HG03520 (cell line): Measurements from ENCODE around the gene PAPPA.

Source experiments
- ATAC-seq: cut with Tn5 transposase; IDR thresholded peaks from one replicate; pipeline ENCODE4 v1.9.1; 2021; ENCODE audit warnings: mild to moderate bottlenecking, moderate library complexity; ENCODE audit not compliant: unreplicated experiment

PAPPA gene

DNA sequence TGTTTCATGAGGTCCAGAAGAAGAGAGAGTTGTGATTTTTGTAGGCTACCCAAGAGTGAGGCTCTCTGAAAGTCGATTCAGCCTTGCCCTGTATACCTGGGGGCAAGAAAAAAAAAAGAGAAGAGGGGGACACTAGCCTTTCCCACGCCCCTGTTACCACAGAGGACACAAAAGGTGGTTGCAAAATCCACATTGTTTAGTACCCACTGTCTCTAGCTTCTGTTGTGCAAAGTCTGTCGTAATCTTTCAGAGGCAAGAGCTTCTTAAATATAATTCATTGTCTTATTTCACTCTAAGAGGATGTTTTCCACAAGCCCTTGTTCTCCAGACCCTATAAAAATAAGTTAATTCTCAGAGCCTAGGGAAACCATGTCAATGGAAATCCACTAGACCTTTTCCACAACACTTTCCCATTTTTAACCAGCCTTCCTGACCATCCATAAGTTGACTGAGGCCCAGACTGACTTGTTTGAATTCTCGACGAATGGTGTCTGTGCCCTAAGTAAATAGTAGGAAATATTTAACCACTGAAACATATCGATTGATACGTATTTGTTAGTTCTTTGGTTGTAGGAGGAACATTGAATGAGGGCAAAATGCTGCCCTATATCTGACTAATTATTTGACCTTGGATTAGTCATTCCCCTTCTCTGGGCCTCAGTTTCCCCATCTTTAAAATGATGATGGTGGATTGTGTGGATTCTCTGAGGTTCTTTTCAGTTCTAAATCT is 182.7 kb downstream of the PAPPA start:
- no peak for ATAC-seq

DNA sequence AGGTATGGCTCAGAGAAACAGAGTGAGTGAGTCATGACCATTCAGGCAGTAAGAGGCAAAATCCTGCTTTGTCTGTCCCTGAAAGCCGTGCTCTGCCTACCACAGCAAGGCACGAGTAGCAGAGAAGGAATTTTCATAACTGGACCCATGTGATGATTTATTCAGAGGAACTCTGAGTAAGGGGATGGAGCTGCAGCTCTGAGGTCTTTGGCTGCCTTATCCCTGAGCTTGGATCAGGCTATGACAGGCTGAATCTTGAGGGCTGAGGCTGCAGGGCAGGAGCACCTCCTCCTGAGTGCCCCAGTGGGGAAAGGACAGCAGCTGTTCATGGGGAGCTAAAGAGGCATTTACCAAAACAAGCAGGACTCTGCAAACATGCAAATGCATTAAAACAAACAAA is 183.4 kb downstream of the PAPPA start:
- ATAC-seq, result no peak

DNA sequence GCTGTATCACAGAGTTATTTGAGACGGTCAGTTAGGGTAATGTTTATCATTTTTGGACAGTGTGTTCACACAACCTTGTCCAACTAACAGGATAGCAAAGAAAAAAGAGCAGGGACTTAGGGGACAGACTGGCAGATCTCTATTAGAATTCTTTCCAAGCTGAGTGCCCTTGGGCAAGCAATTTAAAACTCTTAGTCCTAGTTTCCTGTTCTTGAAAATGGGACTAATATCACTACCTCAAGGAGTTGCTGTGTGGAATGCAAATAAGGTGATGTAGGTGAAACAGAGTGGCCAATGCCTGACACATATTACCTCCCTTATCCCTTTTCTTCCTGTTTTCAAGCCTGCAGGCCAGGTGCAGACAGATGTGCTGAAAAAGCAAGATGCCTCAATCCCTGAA is 186.7 kb downstream of the PAPPA start:
- no peak for ATAC-seq

DNA sequence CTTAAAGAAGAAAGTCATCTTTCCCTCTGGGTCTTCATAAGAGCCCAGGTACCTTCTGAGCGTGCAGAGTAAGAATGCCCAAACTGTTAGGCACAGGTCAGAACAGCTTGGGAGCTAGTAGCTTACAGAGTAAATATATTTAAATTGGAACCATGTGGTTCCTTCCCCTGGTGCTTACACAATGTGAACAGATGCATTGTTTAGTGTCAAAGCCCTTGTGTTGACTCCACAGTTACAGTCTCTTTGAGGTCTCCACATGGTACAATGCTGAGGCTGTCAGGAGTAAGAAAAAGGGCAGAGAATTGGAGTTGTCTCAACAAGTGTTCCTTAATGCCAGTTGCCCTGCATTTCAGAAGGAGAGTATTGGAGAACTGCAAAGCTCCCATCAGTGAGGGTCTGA is 188.5 kb downstream of the PAPPA start:
- no peak for ATAC-seq

DNA sequence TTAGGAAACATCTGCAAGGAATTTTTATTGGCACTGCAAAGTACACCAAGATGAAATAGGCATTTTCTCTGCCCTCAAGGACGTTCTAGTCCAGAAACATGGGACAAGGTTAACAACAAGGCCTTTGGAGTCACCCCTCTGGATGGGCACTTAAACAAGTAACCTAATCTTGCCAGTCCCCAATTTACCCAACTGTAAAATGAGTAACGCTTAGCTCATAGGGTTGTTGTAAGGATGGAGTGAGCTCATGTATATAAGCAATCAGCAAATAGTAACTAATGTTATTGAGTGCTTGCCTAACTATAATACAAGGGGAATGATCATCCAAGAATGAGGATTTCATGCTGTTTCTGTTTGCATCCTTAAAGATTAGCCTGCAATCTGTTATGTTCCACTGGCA is 189.3 kb downstream of the PAPPA start:
- no peak for ATAC-seq

DNA sequence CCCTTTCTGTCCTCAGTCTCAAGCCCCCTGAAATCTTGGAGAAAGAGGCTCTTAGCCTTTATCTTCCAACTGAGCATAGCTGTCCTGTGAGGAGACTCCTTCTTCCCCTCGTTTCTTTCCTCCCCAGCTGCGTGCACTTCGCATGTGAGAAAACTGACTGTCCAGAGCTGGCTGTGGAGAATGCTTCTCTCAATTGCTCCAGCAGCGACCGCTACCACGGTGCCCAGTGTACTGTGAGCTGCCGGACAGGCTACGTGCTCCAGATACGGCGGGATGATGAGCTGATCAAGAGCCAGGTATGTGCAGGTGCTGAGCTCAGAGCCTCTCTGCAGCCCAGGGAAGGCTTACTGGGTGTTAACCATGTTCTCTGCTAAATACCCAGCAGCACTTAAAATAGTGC is 190.8 kb downstream of the PAPPA start:
- no peak for ATAC-seq

DNA sequence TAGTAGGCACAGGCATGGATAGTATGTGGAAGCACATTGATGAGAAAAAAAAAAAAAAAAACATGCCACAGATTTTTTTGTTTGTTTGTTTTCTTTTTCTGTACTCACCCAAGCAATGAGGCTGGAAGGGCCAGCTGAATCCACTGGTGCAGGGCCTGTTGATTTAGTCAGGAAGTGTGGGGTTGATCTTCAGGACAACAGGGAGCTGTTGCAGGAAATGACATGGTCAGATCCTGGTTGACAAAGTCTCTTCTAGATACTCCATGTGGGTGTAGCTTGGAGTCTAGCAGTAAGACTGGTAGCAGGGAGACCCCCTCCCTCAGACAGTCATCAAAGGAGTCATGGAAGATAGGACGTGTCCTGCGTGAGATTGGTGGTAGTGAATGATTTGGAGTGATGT is 191.8 kb downstream of the PAPPA start:
- no peak for ATAC-seq

DNA sequence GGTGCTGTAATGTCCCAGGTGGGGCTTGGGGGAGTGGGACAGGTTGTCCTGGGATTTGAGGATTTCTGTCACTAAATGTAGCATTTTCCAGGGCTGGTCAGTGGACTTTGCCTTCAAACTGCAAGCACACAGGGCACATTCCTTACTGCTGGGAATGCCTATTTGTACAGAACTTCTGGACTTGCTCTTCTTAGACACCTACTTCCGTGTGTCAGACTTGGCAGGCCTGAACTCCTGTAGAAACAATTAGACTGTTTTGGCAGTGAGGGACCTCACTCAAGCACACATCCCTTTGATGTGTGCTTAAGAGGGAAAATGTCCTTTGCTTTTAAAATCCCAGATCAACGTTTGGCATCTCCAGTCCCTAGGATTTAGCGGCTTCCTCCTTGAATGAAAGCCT is 192.2 kb downstream of the PAPPA start:
- ATAC-seq, result no peak

DNA sequence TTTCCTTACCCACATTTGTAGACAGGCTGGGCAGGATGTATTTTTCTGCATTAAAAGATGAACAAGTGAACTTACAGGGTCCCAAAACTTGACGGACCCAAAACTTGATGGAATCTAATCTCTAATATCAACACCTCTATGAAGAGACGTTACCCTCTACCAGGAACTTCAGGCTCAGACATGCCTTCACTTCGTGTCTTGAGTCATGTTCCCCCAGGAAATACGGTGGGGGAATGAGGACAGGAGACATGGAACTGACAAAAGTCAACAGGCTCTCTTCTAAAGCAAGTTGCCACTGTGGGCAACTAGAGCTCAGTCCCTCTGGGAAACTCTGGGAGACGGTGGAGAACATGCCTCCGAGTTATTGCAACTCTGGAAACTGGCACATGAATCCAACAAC is 196.1 kb downstream of the PAPPA start:
- no peak for ATAC-seq

DNA sequence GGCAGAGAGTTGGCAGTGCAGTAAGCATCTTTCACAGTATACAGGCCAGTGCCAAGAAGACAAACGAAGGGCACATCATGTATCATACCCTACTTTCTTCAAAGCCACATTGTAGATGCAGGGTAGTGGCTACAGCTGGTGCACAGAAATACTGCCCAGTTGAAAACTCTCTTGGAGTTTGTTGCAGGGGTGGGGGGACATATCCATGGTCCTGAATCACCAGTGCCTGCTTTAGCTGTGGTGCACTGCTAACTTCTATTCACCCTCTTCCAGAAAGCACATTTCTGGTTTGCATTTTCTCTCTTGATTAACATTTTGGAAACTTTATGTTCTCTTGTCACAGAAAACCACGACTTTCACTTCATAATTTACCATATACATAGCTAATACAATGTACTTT is 196.6 kb downstream of the PAPPA start:
- ATAC-seq, result no peak

DNA sequence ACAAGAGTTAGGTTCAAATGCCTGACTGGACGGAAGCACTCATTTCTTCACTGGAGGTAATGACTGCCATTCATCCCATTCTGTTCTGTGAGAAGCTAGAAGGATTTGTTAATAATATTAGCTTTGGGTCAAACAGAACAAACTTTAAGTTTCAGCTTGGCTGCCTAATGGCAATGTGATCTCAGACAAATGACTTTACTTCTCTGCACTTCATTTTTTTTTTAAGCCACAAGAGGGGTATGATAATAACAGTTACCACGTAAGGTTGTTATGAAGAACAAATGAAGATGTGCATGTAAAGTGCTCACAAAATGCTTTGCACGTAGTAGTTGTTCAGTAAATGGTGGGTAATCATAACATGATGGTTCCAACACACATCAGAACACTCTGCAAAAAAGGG is 199.4 kb downstream of the PAPPA start:
- ATAC-seq, result no peak

DNA sequence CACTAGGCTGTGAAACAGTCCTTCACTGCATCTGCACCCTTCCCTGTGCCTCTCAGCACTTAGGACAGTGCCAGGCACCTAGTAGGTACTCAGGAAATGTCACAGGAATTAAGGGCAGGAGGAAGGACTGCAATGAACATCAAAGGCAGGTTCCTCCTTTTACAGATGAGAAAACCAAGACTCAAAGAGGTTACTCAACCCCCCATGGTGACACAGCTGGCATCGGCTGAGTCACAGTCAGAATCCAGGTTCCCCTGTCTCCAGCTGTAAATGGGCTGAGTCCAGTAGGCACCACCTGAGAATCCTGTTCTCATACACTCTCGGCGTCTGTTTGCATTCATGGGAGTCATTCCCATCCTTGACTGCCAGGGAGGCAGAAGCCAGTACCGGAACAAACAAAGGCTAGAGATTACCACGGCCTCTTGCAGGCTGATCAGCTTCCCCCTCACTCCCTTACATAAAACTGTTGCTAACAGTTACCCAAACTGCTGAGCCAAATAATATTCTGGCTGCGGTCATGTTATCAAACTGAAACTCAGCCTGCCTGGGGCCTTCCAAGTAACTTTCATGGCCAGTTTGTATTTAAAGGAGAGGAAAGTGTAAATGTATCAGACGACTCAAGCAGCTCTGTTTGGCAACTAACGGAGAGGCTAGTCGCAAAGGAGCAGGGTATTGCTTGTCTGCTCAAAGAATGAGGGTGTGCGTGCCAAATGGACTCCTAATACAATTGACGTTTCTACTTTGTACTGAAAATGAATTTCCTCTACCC is 201.7 kb downstream of the PAPPA start:
- no peak for ATAC-seq

DNA sequence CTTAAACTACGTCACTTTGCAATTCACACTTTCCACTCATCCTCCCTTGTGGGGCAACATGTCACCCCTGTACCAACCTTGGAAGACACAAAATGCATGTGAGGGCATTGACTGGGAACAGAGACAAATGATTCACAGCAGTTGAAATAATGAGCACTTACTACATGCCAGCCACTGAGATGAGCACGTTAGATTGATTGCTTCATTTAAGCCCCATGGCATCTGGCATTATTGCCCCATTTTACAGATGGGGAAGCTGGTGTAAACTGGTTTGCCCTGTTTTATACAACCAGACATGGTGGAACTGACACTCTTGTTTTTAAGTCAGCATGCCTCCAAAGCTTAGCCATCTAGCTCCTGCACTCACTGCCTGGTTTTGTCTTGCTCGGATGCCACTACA is 204.7 kb downstream of the PAPPA start:
- no peak for ATAC-seq

DNA sequence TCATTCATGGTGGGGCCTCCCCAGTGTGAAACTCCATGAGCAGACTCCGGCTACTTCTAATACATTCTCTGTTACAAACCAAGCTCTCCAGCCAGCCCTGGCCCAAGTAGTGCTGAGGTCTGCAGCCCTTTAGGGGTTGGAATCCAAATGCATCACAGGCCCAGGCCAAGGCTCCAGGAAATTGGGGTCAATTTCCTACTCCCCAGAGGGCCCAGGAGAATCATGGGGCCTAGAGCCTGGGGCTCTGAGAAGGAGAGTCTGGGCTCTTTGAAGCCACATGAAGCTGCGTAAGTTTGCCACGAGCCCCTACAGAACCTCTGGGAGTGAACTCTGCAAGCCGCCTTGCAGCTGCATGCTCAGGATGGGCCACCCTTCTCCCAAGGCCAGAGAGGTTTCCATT is 206.4 kb downstream of the PAPPA start:
- ATAC-seq, result no peak

DNA sequence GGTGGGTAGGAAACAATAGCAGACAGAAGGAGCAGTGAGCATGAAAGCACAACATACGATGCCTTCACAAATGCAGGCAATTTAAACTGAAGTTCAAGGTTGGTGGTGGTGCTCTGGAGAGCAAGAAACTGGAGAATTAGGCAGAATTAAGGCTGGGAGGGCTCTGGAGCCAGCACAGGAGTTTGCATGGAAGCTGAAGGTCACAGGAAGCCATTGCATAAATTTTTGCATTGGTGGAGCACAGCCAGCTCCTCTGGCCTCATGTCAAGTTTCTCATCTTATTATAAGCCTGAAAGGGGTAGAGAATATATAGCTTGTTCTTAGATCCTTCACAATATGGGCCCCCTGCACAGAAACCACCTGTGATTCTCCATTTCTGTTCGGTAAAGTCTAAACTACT is 207.4 kb downstream of the PAPPA start:
- ATAC-seq, result no peak

DNA sequence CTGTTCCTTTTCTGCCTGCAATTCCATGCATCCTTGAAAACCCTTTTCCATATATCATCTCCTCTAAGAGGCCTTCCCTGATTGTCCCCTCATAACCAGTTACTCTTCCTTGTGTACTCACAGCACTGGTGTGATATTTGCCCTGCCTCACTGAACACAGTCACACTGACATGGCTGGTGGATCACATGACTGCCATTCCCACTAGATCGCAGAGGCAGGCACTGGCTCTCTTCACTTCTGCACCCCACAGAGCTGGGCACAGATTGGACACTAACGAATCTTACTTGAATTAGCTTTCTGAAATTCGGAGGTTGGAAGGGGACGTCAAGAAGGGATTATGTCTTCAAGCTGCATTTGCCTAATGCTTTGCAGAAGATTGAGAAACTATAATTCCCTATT is 208.0 kb downstream of the PAPPA start:
- ATAC-seq, result no peak

DNA sequence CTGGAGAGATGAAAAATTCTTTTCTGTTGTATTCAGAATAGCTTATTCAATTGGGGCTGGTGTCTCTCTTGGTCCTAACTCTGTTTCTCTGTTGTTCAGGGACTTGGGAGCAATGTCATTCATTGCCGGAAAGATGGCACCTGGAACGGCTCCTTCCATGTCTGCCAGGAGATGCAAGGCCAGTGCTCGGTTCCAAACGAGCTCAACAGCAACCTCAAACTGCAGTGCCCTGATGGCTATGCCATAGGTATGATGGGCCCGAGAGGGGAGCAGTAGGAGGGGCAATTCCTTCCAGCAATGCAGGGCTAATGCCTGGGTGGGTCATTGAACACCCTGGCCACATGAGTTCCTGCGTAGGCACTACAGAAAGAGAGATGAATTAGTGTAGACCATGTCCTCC is 208.9 kb downstream of the PAPPA start:
- ATAC-seq, result no peak

DNA sequence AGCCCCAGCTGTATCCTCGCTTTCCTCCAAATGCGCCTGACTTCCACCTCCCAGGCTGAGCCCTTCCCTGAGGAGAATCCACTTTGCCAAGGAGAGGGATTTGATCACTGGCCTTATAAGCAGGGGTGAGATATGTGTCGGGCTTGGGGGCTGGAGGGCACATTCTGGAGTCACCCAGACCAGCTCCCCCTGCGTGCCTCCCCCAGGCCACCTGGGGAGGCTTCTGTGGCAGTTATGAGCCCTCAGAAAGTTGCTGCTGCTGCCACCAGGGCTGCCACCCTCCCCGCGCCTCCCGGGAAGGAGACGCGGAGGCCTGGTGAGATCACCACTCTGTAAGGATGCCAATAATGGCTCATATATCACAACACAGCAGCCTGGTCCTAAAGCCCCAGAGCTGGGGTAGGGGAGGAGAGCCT is 211.5 kb downstream of the PAPPA start:
- ATAC-seq, result no peak

DNA sequence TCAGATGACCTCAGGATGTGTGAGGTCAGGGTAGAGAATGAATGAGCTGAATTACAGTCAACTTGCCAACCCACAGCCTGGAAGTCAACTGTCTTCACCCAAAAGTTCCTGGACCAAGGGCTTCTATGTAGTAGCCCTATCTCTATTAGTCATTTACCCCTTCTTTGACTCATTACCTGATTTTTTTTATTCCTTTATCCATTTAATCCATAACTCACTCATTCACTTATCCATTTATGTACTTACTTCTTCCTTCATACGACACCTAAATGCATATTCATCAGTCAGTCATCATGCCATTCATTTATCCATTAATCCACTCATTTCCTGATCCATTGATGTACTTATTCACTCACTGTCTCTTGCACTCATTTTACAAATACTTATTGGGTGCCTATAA is 212.7 kb downstream of the PAPPA start:
- no peak for ATAC-seq

DNA sequence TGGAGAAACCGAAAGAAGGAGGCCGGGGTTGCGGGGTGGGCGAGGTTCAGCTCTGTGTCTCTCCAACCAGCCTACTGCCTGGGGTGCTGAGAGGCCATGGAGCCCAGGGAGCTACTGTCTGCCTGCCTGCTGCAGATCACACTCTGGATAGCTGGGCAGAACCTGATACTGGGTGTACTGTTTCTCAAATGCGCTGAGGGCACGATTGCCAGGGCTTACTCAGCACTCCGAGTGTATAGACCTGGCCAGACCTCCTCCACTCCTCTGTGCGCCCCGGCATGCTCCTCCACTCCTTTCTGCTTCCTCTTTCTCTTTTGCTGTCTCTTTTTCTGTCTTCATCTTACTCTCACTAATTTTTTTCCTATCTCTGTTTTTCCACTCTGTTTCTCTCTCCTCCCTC is 215.1 kb downstream of the PAPPA start:
- ATAC-seq, result no peak

DNA sequence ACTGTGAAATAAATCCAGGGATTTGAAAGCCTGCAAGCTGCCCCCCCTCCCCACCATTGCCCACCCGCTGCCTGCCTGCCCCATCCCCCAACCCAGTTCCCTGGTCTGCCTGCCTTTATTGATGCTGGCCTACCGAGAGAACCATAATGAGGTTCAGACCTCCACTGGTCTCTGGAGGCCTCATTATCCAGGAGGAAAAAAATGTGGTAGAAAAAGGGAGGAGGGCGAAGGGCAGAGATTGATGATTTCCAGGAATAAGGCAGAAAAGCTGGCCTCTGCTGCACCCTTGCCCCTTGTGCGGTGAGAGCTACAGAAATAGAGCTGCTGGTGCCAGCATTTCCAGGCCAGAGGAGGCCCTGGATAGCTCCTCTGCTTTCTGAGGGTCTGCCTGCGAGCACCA is 216.1 kb downstream of the PAPPA start:
- no peak for ATAC-seq

DNA sequence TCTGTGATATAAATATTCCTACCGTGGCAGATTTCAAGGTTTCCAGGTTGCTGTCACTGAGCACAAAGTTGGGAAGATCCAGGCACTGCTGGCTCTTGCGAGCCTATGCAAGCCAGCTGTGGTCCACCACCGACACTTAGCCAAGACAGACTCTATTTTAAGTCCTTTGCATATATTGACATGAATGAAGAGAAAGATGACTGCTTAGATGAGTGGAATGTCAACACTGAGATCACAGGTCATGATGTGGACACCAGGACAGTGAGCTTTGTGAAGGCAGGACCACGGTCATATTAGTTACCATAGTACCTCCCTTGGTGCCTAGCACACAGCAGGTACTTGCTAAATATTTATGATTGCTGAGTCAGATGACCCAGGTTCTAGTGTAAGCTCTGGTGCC is 217.0 kb downstream of the PAPPA start:
- no peak for ATAC-seq
